ENCODE results near the gene MMP24. TPM values are rescaled to one million over a fixed set of nuclear protein-coding genes. Genes with fewer than 3 reads are reported as not detected.
A peak's percentile ranks its signal among the peaks of the same experiment; 100 is the strongest.
"Not testable (repeated sequence)": the region's sequence is repeated elsewhere in the genome, so short reads cannot be mapped to it uniquely, and the experiment has no call there.

The MMP24 gene
- polyA plus RNA-seq, 1 of the 3 experiments (the other 2 are of a cell fraction) = 18.1 TPM

- Histone ChIP-seq H3K36me3 (replicated peaks in 1 of 2; ENCODE audit: control insufficient read depth in 1 of 2, insufficient read depth in 2 of 2, low read length in 1 of 2) (no peaks in the 10 kb centered on the region), H3K79me2 (ENCODE audit: insufficient read depth) (no peaks in the 10 kb centered on the region), H3K27me3 (ENCODE audit: insufficient read depth) (no peaks in the 10 kb centered on the region), H2AFZ (ENCODE audit: low read depth) (no peak overlapping the region; the same call in 1 of the 2 replicates), H3K4me2 (no peak overlapping the region), H3K9me2 (no peaks in the 10 kb centered on the region), H3F3A (replicated peaks; ENCODE audit: insufficient read depth) (peaks cover 18% of the 10 kb centered on the region), H3K4me1 (ENCODE audit: control insufficient read depth in 1 of 2, insufficient read depth in 2 of 2, low read depth in 1 of 2, low read length in 1 of 2) (no peaks in the 10 kb centered on the region), H3K9ac (no peak overlapping the region), H3K4me3 (ENCODE audit: low read depth in 2 of 2, low read length in 1 of 2) (no peak overlapping the region), H3K27ac (ENCODE audit: low read depth in 2 of 2, low read length in 1 of 2) (peak overlapping the region in 1 of 2 experiments; percentile 30; a peak in 1 of 4 replicates), H4K20me1 (ENCODE audit: insufficient read depth) (no peaks in the 10 kb centered on the region), H3K9me3 (peaks cover 23% of the 10 kb centered on the region)
- DNase-seq = no peak
- CTCF ChIA-PET = no interaction called here
- WGBS (ENCODE audit: low lambda C conversion rate) = 20% methylated on average over 1 of the region's 1 CpG
- TF ChIP-seq RXRA (IDR thresholded peaks at IDR 0.05; ENCODE audit: borderline replicate concordance, low read depth) = no peak
- TF ChIP-seq RFX5 (IDR thresholded peaks at IDR 0.05; ENCODE audit: low read length) = no peak
- TF ChIP-seq RCOR1 (IDR thresholded peaks at IDR 0.05; ENCODE audit: low read length) = no peak
- no peak for TF ChIP-seq GATA2 (CRISPR knock-in tag; IDR thresholded peaks at IDR 0.05)
- TF ChIP-seq, protein P1, sequence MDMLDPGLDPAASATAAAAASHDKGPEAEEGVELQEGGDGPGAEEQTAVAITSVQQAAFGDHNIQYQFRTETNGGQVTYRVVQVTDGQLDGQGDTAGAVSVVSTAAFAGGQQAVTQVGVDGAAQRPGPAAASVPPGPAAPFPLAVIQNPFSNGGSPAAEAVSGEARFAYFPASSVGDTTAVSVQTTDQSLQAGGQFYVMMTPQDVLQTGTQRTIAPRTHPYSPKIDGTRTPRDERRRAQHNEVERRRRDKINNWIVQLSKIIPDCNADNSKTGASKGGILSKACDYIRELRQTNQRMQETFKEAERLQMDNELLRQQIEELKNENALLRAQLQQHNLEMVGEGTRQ (IDR thresholded peaks at IDR 0.05; ENCODE audit: borderline replicate concordance, low read depth, low read length) = no peak
- no peak for TF ChIP-seq CHD2 (IDR thresholded peaks at IDR 0.05; ENCODE audit: low read length, partially characterized antibody)
- TF ChIP-seq, protein P2, sequence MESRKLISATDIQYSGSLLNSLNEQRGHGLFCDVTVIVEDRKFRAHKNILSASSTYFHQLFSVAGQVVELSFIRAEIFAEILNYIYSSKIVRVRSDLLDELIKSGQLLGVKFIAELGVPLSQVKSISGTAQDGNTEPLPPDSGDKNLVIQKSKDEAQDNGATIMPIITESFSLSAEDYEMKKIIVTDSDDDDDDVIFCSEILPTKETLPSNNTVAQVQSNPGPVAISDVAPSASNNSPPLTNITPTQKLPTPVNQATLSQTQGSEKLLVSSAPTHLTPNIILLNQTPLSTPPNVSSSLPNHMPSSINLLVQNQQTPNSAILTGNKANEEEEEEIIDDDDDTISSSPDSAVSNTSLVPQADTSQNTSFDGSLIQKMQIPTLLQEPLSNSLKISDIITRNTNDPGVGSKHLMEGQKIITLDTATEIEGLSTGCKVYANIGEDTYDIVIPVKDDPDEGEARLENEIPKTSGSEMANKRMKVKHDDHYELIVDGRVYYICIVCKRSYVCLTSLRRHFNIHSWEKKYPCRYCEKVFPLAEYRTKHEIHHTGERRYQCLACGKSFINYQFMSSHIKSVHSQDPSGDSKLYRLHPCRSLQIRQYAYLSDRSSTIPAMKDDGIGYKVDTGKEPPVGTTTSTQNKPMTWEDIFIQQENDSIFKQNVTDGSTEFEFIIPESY (IDR thresholded peaks at IDR 0.05; ENCODE audit: borderline replicate concordance, low read depth) = no peak
- no peak for TF ChIP-seq POLR2AphosphoS5 (IDR thresholded peaks at IDR 0.05; ENCODE audit: low read depth, low read length)
- no peak for TF ChIP-seq GABPA (IDR thresholded peaks at IDR 0.05; ENCODE audit: low read depth)
- no peak for TF ChIP-seq FOXM1 (IDR thresholded peaks at IDR 0.05; ENCODE audit: low read depth)
- no peak for TF ChIP-seq TAF1 (IDR thresholded peaks at IDR 0.05; ENCODE audit: borderline replicate concordance, low read depth, low read length)
- no peak for TF ChIP-seq MAX (IDR thresholded peaks at IDR 0.05; ENCODE audit: low read depth)
- TF ChIP-seq SIN3A (IDR thresholded peaks at IDR 0.05; ENCODE audit: borderline replicate concordance, low read depth, low read length) = no peak
- TF ChIP-seq, protein P3, sequence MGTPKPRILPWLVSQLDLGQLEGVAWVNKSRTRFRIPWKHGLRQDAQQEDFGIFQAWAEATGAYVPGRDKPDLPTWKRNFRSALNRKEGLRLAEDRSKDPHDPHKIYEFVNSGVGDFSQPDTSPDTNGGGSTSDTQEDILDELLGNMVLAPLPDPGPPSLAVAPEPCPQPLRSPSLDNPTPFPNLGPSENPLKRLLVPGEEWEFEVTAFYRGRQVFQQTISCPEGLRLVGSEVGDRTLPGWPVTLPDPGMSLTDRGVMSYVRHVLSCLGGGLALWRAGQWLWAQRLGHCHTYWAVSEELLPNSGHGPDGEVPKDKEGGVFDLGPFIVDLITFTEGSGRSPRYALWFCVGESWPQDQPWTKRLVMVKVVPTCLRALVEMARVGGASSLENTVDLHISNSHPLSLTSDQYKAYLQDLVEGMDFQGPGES (IDR thresholded peaks at IDR 0.05; ENCODE audit: low read depth, low read length) = no peak
- POLR2A ChIA-PET = no interaction called here
Observed at GRCh38 chr20:35200267-35200666, 26.2 kb upstream of the MMP24 start.

GRCh38 chr20:35201467-35201866, 25.0 kb upstream of the MMP24 start:
- H3K4me1 ChIP-seq (ENCODE audit: control insufficient read depth in 1 of 2, insufficient read depth in 2 of 2, low read depth in 1 of 2, low read length in 1 of 2); H3K27ac ChIP-seq (ENCODE audit: low read depth in 2 of 2, low read length in 1 of 2); H3K9ac ChIP-seq; H3K9me2 ChIP-seq; POLR2A ChIA-PET; H3K36me3 ChIP-seq (replicated peaks in 1 of 2; ENCODE audit: control insufficient read depth in 1 of 2, insufficient read depth in 2 of 2, low read length in 1 of 2); H2AFZ ChIP-seq (ENCODE audit: low read depth); H3K27me3 ChIP-seq (ENCODE audit: insufficient read depth); H3K4me2 ChIP-seq; H4K20me1 ChIP-seq (ENCODE audit: insufficient read depth); H3K79me2 ChIP-seq (ENCODE audit: insufficient read depth); DNase-seq; H3K4me3 ChIP-seq (ENCODE audit: low read depth in 2 of 2, low read length in 1 of 2): not testable (repeated sequence)
- peaks cover 19% of the 10 kb centered on the region for H3K9me3 ChIP-seq
- WGBS (ENCODE audit: low lambda C conversion rate) = 83% methylated on average over 5 of the region's 5 CpGs
- H3F3A ChIP-seq (replicated peaks; ENCODE audit: insufficient read depth) = peaks cover 15% of the 10 kb centered on the region
- CTCF ChIA-PET = interaction anchor here (2.2 kb wide), 1 partner anchor 56 kb away, joined by 4 read pairs; no protein-coding TSS in a partner anchor

Measured in SK-N-SH (cell line).